ENCODE data around the gene HGFAC.
"Not testable (repeated sequence)": the region's sequence is repeated elsewhere in the genome, so short reads cannot be mapped to it uniquely, and the experiment has no call there.

Gene HGFAC

DNA sequence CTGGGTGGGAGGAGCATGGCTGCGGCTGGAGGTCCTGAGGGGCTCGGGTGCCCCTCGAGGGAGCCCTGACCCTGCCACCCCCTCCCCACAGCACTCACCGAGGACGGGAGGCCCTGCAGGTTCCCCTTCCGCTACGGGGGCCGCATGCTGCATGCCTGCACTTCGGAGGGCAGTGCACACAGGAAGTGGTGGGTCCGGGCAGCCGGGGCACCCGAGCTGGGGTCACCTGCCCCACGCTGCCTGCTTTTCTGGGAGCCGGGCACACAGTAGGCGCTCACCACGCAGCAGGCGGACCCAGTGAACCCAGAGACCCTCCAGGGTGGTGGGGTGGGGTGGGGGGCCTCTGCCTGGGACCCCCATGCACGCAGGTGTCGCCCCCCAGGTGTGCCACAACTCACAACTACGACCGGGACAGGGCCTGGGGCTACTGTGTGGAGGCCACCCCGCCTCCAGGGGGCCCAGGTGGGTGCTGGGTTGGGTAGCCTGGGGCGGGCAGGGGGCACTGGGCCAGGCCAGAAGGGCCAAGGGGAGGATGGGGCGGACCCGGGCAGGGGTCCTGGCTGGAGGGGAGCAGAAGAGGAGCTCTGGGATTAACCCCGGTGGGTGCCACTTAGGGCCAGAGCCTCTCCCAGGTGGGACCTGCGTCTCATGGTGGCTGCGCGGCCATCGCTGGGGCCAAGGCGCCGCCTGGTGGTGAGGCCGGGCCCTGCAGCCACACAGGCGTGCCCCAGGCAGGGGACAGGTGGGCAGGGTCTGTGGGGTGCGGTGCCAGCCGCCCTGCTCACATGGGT lies 1.4 kb downstream of the HGFAC start:
- peak; percentile 53 for DNase-seq (ENCODE audit: low read depth)

DNA sequence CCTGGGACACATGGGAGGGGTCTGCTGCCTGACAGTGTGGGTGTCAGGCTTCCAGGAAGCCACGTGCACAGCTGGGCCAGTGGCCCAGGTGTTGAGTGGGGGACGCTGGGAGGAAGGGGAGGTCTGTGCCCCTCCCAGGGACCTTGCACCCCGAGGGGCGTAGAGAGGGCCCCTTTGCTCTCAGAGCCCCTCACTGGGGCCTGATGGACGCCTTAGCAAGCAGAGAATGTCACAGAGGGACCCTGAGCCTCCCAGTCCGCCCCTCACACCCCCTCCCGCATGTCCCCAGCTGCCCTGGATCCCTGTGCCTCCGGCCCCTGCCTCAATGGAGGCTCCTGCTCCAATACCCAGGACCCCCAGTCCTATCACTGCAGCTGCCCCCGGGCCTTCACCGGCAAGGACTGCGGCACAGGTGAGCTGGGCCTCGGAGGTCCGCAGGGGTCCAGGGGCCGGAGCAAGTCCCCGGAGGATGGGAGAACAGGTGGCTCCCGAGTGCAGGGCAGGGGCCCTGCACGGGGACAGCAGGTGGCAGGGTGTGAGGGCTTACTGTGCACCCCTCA lies 2.1 kb downstream of the HGFAC start:
- no peak for DNase-seq (ENCODE audit: low read depth)

DNA sequence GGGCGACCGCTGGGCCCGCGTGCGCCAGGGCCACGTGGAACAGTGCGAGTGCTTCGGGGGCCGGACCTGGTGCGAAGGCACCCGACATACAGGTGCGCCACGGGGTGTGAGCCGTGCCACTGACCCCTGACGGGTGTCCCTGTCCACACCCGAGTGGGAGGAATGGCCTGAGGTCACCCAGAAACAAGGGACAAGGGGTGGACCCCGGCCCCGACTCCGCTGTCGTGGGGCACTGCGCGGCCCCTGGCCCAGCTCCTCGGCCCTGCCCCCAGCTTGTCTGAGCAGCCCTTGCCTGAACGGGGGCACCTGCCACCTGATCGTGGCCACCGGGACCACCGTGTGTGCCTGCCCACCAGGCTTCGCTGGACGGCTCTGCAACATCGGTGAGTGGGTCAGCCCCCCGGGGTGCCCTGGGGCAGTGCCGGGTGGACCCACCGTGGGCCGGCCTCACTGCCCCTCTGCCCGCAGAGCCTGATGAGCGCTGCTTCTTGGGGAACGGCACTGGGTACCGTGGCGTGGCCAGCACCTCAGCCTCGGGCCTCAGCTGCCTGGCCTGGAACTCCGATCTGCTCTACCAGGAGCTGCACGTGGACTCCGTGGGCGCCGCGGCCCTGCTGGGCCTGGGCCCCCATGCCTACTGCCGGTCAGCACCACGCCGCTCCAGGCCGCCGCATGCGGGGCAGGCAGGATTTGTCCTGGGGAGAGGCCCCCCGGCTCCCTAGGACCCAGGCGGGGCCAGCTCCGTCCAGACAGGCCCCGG lies 2.8 kb downstream of the HGFAC start:
- no peak for DNase-seq (ENCODE audit: low read depth)

DNA sequence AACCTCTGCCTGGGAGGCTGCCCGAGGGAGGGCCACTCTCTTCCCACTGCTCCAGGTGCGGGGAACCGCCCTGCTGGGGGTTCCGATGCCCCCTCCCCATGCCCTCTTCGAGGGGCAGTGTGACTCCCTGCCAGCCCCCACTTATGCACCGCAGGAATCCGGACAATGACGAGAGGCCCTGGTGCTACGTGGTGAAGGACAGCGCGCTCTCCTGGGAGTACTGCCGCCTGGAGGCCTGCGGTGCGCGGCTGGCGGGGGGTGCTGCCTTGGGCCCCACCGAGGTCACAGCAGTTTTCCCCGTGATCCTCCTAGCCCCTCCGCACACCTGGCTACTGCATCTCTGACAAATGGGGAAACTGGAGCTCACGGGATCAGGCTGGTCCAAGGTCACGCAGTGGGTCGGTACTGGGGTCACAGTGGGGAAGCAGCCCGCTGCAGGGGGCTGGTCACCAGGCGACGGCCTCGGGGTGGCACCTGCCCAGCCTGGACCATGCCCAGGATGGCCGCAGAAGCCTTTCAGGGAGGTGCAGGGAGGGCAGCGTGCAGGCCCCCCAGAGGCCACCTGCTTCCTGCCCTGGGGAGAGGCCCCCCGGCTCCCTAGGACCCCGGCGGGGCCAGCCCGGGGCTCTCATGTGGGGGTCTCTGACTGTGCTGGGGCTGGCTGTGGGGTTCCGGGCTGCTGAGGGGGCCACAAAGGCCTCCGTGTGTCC lies 3.5 kb downstream of the HGFAC start:
- no peak for DNase-seq (ENCODE audit: low read depth)

DNA sequence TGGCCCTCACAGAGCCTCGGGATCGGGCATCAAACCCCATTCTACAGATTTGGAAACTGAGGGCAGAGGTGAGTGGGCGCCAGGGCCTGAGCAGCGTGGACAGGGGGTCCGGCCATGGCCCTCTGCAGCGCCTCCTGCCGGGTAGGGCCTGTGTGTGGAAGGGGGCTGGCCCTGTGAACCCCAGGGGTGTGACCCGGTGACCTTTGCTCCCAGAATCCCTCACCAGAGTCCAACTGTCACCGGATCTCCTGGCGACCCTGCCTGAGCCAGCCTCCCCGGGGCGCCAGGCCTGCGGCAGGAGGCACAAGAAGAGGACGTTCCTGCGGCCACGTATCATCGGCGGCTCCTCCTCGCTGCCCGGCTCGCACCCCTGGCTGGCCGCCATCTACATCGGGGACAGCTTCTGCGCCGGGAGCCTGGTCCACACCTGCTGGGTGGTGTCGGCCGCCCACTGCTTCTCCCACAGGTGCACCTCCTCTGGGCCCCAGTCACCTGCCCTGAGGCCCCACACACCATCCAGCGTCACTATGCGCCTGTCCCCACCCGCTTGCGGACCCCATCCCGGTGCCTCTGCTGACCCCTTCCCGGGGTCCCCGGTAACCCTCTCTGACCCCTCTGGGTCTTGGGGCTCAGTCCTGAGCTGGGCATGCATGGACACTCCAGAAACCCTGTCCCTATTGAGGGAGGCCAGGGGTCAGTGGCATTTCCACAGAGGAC lies 4.2 kb downstream of the HGFAC start:
- DNase-seq (ENCODE audit: low read depth) = no peak

DNA sequence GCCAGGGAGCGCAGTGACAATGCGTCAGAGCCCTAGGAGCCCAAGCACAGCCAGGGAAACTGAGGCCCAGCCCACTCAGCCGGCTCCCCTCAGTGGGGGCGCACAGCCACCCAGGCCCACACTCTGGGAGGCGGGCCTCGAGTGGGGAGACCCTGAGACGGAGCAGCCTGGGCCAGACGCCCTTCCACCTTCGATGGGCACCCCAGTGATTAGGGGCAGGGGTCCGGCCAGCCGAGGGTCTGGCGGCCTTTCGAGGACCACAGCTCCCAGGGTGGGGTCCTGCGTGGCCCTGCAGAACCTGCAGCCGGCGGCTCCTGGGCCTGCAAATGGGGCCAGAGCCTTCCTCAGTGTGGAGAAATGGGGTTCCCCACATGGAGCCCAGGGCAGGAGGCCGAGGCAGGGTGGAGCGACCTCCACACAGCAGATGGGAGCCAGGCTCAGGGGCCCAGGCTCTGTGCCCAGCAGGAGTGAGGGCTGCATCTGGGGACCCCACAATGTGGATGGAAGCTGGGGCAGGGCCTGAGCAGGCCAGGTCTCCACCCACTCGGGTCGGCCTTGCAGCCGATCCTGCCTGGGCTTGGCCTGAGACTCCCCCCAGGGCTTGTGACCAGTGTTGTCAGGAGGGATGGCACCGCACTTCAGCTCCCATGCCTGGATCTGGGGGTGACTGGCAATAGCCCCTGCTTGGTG lies 5.0 kb downstream of the HGFAC start:
- DNase-seq (ENCODE audit: low read depth) = no peak

DNA sequence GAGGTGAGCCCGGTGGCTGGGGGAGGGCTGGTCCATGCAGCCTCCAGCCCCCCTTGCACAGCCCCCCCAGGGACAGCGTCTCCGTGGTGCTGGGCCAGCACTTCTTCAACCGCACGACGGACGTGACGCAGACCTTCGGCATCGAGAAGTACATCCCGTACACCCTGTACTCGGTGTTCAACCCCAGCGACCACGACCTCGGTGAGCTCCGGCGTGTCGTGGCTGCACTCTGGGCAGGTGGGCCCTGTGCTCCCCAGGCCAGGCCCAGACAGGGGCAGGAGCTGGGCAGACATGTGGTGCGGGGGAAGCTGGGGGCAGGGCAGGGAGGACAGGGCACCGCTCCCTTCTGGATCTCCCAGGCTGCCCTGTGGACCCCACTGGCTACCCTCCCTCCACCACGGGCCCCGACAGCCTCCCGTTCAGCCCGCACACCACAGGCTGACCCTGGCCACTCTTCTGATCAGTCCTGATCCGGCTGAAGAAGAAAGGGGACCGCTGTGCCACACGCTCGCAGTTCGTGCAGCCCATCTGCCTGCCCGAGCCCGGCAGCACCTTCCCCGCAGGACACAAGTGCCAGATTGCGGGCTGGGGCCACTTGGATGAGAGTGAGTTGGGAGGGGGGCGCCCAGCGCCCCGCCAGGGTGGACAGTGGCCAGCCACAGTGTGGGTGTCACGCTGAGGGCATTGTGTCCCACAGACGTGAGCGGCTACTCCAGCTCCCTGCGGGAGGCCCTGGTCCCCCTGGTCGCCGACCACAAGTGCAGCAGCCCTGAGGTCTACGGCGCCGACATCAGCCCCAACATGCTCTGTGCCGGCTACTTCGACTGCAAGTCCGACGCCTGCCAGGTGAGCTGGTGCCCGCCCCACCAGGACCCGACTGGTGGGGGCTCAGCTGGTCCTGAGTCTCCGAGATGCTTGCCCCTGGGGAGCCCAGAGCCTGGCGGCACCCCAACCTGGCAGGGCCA lies 5.9 kb downstream of the HGFAC start:
- no peak for DNase-seq (ENCODE audit: low read depth)

DNA sequence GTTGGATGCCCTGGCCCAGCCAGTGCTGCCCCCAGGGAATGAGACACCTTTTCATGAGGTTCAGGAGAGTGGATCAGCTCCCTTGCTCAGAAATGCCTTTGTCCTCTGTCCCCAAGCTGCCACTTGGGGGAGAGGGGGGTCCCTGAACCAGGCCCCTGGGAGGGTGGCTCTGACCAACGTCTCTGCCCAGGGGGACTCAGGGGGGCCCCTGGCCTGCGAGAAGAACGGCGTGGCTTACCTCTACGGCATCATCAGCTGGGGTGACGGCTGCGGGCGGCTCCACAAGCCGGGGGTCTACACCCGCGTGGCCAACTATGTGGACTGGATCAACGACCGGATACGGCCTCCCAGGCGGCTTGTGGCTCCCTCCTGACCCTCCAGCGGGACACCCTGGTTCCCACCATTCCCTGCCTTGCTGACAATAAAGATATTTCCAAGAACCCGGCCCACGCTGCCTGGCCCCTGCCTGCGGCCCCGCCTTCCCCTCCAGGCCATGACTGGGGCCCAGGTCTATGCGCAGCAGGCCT lies 7.3 kb downstream of the HGFAC start:
- DNase-seq (ENCODE audit: low read depth) = no peak

DNA sequence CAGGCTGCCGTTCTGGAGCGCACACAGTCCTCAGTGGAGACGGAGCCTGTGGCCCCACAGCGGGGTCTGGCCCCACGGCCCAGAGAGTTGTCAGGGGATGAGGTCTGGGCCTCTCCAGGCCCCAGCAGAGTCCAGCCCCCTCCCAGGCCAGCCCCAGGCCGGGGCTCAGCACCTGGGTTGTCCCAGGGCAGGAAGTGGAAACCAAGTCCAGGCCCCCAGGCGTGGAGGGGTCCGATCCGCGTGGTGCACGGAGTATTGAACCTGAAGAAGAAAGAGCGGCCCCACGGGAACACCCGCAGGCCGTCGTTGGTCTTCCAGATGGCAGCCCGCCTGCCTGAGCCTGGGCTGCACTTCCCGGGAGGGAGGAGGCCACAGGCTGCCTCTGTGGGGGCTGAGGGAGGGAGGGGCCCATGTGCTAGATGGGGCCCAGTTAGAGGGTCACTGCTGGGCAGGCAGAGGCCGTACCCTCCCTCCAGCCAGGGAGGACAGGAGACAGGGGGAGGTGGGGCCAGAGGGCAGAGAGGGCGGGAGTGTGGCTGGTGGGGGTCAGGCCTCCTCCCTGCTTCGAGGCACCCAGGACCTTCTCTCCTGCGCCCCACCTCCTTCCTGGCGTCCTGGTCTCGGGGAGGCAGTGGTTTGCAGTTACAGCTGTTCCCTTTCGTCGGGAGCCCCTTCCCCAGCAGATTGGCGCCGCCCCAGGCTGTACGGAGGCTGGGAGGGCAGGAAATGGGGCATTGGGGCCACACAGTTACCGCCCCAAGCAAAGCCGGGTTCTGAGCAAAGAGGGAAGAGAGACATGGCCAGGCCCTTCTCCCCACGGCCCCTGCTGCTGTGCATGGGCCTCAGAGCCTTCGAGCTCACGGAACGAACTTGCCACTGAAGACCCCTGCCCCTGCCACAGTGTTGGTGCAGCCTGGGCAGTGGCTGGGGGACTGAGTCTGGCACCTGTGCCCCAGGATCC lies 8.1 kb downstream of the HGFAC start:
- no peak for DNase-seq (ENCODE audit: low read depth)

DNA sequence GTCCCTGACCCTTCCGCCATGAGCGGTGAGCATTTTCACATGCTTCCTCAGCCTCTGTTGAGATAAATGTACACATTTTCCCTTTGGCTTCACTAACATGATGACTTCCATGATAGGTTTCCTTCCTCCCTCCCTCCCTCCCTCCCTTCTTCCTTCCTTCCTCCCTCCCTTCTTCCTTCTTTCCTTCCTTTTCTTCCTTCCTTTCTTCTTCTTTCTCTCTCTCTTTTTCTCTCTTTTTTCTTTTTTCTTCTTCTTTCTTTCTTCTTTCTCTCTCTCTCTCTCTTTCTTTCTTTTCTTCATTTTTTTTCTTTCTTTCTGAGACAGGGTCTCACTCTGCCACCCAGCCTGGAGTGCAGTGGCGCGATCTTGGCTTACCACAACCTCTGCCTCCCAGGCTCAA lies 8.9 kb downstream of the HGFAC start:
- DNase-seq (ENCODE audit: low read depth) = no peak

DNA sequence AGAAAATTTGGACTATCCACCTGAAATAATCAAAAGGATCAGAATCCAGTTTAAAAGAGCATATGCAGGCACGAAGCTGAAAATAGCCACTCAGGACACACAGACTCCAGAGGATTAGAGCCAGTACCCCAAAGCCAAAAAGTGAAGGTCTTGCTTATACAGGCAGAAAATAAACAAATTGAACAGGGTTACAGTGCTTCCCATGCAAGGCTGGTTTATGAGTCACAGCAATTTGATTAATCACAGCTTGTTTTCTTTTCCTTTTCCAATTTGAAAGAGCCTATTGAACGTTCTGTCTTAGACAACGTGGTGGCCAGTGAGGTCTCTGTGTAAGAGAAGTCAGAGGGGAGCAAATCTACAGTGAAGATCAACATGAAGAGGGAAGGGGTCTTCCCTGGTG lies 10.2 kb downstream of the HGFAC start:
- DNase-seq (ENCODE audit: low read depth) = no peak

DNA sequence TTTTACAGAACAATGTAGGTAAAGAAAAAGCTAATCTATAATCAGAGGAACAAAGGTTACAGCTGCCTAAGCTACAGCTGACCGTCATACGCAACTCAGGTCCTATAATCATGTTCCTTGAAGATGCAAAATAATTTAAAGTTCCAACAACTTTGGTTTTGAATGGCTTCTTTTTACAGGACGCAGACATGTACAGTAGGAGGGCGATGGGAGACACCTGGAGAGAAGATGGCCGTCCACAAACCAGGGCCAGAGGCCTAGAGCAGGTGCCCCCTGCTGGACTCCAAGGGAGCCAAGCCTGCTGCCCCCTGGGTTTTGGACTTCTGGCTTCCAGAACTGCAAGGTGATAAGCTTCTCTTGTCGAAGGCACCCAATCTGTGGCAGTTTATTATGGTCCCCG lies 10.6 kb downstream of the HGFAC start:
- DNase-seq (ENCODE audit: low read depth) = no peak

DNA sequence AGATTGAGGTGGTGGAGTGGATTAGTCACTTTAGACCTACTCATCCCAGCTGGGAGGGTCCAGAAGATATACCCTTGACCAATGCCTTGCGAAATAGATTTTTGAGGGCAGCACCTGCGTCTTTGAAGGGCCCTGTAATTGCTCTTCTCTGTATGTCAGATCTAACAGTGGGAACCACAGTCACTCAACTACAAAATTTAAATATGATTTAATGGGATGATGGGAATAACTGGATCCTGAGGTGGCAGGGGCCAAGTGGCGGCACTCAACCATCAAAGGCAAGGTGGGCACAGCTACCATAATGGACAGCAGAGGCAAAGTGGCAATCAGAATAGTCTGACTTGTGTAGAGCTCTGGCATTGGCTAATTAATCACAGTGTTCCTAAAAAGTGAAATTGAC lies 13.8 kb downstream of the HGFAC start:
- not testable (repeated sequence) for DNase-seq (ENCODE audit: low read depth)

DNA sequence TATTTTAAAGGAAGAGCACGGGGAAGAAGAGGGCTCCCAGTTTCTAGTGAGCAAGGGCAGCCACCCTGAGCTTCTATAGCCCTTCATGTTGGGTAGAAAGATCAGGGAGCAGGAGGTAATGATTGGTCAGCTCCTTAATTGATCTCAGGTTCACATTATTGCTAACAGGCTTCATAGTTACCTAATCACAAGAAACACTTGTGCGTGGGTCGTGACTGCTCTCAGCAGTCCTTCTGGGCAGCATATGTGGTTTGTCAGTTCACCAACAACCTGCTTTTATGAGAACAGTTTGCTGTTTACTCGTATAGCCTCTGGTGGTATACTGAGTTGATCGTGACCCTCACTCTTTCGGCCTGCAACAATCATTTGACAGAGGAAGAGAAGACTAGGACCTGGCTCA lies 16.6 kb downstream of the HGFAC start:
- DNase-seq (ENCODE audit: low read depth) = no peak

DNA sequence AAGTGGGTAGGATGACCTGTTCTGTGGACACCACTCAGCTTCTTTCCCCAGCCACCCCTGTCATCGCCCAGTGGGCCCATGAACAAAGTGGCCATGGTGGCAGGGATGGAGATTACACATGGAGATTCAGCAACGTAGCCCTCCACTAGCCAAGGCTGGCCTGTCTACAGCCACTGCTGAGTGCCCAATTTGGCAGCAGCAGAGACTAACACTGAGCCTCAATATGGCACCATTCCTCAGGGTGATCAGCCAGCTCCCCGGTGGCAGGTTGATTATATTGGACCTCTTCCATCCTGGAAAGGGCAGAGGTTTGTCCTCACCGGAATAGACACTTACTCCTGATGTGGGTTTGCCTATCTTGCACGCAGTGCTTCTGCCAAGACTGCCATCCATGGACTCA lies 17.4 kb downstream of the HGFAC start:
- DNase-seq (ENCODE audit: low read depth) = not testable (repeated sequence)

DNA sequence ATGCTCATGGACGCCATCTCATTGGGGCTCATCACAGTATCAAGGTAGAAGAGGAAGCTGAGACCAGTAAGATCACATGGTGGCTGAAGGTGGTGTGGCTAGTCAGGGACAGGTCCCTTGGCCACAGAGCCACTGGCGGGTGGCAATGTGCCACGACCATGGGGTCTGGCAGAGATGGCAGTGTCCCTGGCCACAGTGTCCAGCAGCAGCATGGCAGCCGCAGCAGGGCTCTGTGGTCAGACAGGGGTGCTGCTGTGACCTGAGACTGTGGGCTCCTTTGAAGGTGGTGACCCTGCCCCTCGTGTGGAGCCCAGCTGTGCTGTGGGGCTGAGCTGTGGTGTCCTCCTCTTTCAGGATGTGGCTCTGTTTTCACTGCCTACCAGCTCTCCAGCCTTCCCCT lies 19.2 kb downstream of the HGFAC start:
- DNase-seq (ENCODE audit: low read depth) = no peak

DNA sequence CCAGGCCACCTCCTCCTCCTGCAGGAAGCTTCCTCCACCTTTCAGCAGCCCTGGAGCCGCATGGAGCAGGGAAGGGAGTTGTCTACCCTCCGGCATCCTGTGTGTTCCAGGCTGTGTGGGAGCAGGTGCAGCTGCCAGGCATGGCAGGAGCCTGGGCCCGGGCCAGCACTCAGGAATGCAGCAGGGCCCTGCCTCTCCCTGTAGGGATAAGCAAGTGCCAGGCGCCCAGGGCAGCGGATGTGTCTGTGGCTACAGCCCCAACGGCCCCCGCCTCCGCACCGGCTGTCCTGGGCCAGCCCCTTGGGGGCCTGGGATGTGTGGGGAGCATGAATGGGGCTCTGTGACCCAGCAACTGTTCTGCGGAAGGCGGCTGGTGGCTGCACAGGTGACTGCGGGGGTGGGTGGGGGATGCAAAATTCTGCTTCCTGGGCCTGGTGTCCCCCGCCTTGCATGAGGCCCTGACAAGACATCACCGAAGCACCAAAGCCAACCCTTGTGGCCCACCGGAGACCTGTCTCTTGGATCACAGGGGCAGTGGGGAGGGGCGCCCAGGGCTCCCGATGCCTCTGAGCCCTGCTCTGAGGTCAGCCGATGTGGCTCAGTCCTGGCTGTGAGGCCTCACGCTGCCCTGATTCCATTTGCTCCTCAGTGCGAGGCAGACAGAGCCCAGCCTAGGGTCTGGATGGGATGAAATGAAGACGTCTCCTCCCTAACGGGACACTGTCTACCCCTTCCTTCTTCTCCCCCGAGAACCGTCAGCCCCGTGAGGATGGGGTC lies 19.9 kb downstream of the HGFAC start:
- no peak for DNase-seq (ENCODE audit: low read depth)

DNA sequence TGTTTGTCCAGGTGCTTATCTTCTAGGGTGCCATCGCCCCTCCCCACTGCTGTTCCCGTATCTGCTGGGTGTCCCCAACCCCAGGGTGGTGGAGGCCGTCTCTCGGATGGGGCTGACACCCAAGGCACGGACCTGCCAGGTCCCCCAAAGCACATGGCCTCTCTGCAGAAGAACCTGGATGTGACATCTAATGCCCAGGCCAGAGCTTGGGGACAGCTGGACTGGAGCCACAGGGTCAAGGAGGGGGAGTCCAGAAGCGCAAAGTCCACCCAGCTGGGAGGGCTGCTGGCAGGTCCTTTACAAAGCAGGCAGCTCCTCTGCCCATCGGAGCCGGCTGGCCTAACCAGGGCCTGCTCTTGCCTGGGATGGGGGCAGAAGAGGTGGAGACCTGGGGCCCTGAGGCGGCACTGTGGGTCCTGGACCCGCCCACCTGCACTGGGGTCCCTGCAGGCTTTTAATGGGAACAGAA lies 20.6 kb downstream of the HGFAC start:
- DNase-seq (ENCODE audit: low read depth) = no peak
